GM11168 (cell line): ENCODE data around the gene CXCR3.
"Not testable (repeated sequence)": the region's sequence is repeated elsewhere in the genome, so short reads cannot be mapped to it uniquely, and the experiment has no call there.

Experiments used
- in situ Hi-C: fragments of 300-500 bp; cut with MboI; formaldehyde crosslinking; loops from one replicate; pipeline ENCODE4 v1.12.0; 2022; ENCODE audit warnings: low sequenced_read_pairs; ENCODE audit not compliant: unreplicated experiment

The CXCR3 gene

GRCh38 chrX:71615954-71616353 lies 2.4 kb downstream of the CXCR3 start:
- in situ Hi-C loops: no loop called here

DNA sequence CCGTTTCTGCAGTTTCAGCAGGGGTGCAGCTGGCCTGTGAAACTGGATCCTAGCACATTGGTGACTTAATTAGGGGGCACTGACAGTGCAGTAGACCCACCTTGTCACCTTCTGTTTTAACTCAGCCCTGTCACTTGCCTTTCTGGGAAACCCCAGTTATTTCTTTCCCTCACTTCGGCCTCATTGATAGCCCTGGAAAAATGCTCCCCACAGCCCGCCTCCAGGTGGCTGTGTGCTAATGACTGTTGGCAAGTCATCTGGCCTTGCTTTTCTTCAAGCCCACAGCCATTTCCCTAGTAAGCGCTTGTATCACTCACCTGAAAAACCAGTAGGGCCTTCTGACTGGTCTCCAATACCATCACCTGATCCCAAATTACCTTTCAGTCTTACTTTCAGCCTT lies 3.3 kb downstream of the CXCR3 start:
- in situ Hi-C loops: no loop called here

DNA sequence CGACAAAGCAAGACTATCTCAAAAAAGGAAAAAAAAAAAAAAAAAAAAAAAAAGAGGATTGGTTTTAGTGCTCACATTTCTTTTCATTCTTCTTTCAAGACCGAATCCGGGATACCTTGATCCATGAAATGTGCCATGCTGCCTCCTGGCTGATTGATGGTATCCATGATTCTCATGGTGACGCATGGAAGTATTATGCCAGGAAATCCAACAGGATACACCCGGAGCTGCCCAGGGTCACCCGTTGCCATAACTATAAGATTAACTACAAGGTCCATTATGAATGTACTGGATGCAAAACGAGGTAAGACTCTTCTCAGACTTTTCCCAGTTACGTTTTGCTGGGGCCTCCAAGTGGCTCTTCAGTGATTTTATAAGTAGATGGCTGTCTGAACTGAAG lies 6.1 kb downstream of the CXCR3 start:
- in situ Hi-C loops: loop anchor here (5.0 kb wide), 1 partner anchor 35 kb away; no protein-coding TSS in a partner anchor

GRCh38 chrX:71611736-71612135 lies 6.6 kb downstream of the CXCR3 start:
- in situ Hi-C loops: loop anchor here (5.0 kb wide), 1 partner anchor 36 kb away; no protein-coding TSS in a partner anchor

- in situ Hi-C loops: no loop called here
Observed at GRCh38 chrX:71609095-71609750, 9.1 kb downstream of the CXCR3 start.

DNA sequence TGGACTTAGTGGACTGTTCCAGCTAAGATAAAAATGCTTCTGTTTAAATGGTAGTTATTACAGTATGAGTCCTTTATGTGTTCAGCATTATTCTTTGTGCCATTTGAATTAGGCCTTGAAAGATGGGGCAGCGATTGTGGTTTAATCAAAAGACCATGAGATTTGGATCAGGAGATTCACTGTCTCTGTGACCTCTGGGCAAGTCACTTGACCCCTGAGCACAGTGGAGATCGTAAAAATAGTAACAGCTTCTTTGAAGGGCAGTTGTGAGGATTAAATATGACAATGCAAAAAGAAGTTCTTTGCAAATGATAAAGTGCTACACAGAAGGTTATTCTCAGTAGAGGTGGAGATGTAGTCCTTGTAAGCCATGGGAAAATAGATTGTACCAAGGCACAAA lies 10.8 kb downstream of the CXCR3 start:
- in situ Hi-C loops: no loop called here

GRCh38 chrX:71606536-71607216 lies 11.6 kb downstream of the CXCR3 start:
- in situ Hi-C loops: no loop called here

GRCh38 chrX:71604796-71605568 lies 13.3 kb downstream of the CXCR3 start:
- in situ Hi-C loops: no loop called here

- in situ Hi-C loops: no loop called here
Observed at GRCh38 chrX:71604141-71604540, 14.2 kb downstream of the CXCR3 start.

- in situ Hi-C loops: no loop called here
Observed at GRCh38 chrX:71603618-71604017, 14.7 kb downstream of the CXCR3 start.

DNA sequence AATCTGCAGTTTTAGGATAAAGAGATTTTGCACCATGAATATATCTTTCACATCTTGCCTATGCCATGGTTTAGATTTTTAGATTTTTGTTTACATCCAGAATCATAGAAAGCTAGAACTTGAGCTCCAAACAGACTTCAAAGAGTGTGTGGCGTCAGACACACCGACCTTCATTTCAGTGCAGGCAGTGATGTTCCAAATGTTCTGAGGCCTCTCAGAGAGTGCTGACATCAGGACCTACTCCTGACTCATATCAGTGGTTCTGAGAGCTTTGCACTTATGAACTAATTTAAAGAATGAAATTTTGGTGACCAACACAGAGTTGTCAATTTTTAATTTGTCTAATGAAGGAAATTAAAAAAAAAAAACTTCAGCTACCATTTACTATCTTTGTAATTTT lies 18.3 kb downstream of the CXCR3 start:
- in situ Hi-C loops: no loop called here

DNA sequence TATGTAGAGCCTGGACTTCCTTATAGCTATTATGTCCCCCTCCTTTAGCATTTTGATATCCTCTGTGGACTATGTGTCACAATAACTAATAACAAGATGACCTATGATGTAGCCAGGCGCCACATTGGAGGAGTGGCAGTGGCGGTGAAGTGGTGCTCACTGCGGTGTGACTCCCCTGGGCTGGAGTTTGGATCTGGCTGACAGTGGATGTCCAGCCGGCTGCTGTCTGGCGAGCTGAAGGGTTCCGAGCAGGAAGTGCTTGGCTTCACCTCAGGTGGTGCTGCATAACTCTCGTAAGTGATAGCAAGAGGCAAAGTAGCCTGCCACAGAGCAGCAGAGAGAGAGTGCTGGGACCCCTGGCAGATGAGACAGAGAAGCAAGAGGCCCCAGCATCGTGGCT lies 25.1 kb downstream of the CXCR3 start:
- in situ Hi-C loops: not testable (repeated sequence)

- in situ Hi-C loops: no loop called here
Observed at GRCh38 chrX:71586929-71587328, 31.4 kb downstream of the CXCR3 start.

DNA sequence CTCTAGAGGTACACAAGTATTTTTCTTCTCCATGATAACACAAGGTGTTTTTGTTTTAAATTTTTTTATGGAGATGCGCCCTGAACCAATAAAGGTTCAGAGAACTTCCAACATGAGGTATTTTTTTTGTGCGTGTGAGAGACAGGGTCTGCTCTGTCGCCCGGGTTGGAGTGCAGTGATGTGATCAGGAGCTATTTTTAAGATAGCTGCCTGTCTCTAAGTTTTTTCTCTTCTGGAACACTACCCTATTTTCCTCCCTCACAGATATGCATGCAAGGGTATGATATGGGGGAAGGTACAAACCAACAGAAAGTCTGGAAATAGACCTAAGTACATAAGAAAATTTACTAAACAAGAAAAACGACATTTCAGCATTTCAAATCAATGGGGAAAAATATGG lies 37.1 kb downstream of the CXCR3 start:
- in situ Hi-C loops: no loop called here

GRCh38 chrX:71579990-71580380 lies 38.3 kb downstream of the CXCR3 start:
- in situ Hi-C loops: no loop called here

DNA sequence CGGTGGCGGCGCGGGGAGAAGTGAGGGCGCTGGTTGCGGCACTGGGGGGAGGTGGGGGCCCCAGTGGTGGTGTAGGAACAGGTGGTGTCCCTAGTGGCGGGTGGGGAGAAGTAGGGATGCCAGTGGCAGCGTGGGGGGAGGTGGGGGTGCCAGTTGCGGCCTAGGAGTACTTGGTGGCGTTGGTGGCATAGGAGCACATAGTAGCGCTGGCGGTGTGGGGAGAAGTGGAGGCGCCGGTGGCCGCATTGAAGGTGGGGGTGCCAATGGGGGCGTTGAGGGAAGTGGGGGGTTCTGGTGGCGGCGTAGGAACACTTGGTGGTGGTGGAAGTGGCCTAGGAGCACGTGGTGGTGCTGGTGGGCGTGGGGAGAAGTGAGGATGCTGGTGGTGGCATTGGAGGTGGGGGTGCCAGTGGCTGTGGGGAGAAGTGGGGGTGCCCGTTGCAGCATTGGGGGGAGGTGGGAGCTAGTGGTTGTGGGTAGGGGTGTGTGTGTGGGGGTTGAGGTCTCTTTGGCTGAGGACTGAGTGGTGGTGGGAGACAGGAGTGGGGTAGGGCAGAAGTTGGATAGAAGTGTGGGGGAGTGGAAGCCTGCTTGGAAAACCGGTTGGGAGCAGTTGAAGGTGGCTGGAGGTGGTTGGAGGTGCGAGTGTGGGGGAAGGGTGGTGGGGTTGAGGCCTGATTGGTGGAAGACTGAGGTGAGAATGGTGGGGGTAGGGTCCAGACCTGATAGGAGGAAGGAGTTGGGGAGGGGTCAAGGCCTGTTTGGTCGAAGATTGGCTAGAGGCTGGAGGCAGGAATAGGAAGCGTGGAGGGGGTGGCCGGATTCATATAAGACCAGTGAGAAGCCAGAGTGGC lies 38.9 kb downstream of the CXCR3 start:
- in situ Hi-C loops: no loop called here

DNA sequence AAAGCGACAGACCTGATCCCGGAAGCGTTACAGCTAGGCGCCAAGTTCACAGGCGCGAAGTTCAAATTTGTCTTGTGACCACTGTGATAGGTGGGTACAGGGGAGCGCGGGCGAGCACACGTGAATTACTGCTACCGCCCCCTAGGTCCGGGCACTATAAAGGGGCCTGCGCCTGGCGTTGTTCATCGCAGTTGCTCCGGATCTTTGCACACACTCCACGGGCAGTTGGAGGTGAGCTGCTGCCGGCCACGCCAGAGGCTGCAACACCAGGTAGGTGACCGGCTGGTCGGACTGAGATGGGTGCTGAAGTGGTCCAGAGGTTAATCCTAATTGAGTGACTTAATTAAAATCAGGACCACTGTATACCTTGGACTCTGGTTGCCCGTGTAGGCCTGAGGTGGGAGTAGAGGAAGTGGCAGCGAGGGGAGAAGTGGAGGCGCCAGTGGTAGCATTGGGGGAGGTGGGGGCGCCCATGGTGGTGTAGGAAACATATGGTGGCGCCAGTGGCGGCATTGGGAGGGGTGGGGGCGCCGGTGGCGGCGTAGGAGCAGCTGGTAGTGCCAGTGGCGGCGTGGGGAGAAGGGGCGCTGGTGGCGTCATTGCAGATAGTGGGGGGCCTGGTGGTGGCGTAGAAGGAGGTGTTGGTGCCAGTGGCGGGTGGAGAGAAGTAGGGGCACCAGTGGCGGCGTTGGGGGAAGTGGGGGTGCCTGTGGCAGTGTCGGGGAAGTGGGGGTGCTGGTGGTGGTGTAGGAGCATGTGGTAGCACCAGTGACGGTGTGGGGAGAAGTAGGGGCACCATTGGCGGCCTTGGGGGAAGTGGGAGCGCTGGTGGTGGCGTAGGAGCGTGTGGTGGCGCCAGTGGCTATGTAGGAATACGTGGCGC lies 39.8 kb downstream of the CXCR3 start, which contains the start of gene GCNA:
Gene GCNA (plus strand): TSS at position 185 of the 883 bp plus-strand sequence. CDS start 2,385 bp downstream, outside the sequence.
- in situ Hi-C loops: no loop called here

DNA sequence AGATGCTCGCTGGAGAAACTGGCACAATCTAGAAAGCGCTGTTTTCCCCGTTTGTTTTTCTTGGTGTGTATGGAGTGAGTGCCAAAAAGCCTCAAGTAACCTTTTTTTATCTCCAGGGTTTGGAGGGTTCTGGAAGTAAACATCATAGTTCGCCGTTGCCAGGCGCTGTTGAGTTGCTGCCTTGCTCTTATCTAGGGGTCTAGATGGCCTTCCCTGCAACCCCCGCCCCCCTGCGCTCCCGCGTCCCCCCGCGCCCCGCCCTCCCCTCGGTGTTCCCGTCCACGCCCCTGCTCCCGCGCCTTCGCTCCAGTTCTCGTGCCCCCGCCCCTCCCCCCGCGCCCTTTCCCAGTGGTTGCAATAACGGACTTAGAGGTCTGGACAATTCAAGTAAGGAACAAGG lies 40.6 kb downstream of the CXCR3 start:
- in situ Hi-C loops: no loop called here

DNA sequence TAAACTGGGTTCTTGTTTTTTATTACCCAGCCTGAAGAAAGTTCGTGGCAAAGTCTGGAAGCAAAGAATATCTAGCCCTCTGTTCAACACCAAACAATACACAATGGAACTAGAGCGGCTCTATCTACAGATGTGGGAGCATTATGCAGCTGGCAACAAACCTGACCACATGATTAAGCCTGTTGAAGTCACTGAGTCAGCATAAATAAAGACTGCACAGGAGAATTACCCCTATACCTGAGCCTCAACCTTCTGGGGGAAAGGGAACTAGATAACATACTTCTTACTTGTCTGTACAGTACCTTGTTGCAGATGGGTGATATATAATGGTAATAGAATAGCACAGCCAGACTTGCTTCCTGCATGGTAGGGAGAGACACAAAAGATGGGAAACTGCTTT lies 44.7 kb downstream of the CXCR3 start:
- in situ Hi-C loops: loop anchor here (25.0 kb wide), 1 partner anchor 186 kb away; no protein-coding TSS in a partner anchor
